ENCODE measurements around the gene CCDC167.
A peak's percentile ranks its signal among the peaks of the same experiment; 100 is the strongest.

Gene CCDC167

DNA sequence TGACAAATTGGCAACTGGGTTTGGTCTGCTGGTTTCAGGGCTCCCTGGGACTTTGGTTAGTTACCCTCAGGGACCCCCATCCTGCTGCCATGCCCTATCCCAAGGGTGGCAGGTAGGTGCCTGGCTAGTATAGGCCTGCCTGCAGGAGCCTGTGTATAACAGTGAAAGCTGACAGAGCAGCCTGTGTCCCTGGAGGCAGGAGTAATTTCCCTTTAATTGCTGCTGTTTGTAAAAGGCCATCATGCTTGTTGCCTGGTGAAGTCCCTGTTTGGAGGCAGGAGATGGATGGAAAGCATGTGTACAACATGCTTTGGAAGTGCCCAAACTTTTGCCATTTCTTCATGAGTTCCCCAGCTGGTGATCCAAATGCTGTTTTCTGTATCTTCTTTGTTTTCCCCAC is 36.6 kb downstream of the CCDC167 start:
- TF ChIP-seq GATA2 (IDR thresholded peaks at IDR 0.05; ENCODE audit: low read depth, low read length) (no peak), GATA3 (IDR thresholded peaks at IDR 0.05; ENCODE audit: low read depth, low read length) (no peak)

DNA sequence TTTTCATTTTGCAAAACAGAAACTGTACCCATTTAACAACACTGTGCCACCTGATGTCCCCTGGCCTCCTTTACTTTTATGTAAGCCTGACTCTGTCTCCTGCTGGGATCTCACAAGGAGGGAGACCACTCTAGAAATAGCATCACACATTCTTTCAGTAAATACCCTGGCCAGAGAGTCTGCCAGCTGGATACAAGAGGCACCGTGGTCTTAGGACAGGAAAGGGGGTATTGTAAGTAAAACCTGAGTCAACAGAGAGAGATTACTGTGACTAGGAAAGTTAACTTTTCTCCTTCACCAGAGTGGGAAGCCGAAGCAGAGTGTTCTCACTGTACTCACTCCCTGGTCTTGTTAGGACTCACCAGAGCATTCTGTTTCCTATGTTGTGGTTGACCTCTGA is 38.9 kb downstream of the CCDC167 start:
- TF ChIP-seq GATA3 (IDR thresholded peaks at IDR 0.05; ENCODE audit: low read depth, low read length) (no peak), GATA2 (IDR thresholded peaks at IDR 0.05; ENCODE audit: low read depth, low read length) (no peak)

DNA sequence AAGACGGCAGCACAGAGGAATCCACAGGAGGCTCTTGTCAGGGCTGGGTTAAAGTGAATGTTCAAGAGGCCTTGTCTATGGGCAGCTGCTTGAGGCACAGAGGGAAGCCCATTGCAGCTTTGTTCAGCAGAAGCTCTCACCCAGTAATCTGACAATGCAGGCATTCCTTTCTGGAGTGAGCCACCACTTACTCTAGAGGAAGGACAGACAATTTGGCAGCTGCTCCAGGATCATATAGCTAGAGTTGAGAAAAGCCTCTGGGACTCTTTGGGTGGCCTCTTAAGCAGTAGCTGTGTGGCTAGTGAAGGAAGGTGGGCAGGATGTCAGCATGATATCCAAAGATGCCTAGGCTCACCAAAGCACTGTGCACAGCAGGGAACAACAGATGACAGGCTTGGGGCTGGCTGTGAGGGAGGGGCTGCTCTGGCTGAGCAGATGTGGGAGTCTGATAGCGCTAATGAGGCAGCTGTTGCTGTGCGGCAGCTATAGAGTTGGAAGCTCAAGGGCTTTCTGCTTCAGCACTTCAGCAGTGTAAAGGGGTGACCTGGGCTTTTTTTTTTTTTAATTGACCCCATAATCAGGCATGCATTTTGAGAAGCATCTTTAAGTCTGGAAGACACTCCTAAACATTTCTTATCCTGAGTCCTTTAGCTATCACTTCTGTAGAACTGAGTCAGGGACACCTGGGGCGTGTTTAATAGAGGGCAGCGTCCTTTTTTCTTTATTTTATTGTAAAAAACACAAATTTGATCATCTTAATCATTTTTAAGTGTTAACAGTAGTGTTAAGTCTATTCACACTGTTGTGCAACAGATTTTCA is 39.5 kb downstream of the CCDC167 start:
- TF ChIP-seq GATA3 (IDR thresholded peaks at IDR 0.05; ENCODE audit: low read depth, low read length) (peak; percentile 98), GATA2 (IDR thresholded peaks at IDR 0.05; ENCODE audit: low read depth, low read length) (peak; percentile 100)

DNA sequence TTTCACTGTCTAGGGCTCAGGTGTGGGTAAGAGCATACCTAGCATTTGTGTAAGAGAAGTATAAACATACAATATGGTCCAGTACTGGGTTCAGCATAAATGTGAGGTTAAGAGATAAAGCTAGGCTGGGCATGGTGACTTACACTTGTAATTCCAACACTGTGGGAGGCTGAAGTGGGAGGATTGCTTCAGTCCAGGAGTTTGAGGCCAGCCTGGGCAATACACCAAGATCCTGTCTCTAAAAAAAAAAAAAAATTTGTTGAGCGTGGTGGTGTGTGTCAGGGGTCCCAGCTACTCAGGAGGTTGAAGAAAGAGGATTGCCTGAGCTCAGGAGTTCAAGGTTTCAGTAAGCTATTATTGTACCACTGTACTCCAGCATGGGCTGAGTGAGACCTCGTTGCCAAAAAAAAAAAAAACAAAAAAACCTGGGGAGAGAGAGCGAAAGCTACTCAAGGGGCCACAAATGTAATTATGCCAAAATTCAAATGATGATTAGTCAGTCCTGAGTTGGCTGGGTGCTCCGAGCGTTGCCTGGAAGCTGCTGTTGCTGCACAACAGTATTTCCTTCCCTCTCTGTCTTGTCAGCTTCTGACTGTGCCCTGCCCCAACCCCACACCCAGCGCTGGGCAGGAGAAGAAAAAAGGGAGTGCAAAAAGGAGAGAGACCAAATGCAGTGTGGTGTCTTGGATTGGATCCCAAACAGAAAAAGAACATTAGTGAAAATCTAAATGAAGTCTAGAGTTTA is 42.7 kb downstream of the CCDC167 start:
- TF ChIP-seq GATA2 (IDR thresholded peaks at IDR 0.05; ENCODE audit: low read depth, low read length): no peak
- TF ChIP-seq GATA3 (IDR thresholded peaks at IDR 0.05; ENCODE audit: low read depth, low read length): no peak

- TF ChIP-seq GATA2 (IDR thresholded peaks at IDR 0.05; ENCODE audit: low read depth, low read length): no peak
- no peak for TF ChIP-seq GATA3 (IDR thresholded peaks at IDR 0.05; ENCODE audit: low read depth, low read length)
Measured at GRCh38 chr6:37456126-37456525, 43.6 kb downstream of the CCDC167 start.

DNA sequence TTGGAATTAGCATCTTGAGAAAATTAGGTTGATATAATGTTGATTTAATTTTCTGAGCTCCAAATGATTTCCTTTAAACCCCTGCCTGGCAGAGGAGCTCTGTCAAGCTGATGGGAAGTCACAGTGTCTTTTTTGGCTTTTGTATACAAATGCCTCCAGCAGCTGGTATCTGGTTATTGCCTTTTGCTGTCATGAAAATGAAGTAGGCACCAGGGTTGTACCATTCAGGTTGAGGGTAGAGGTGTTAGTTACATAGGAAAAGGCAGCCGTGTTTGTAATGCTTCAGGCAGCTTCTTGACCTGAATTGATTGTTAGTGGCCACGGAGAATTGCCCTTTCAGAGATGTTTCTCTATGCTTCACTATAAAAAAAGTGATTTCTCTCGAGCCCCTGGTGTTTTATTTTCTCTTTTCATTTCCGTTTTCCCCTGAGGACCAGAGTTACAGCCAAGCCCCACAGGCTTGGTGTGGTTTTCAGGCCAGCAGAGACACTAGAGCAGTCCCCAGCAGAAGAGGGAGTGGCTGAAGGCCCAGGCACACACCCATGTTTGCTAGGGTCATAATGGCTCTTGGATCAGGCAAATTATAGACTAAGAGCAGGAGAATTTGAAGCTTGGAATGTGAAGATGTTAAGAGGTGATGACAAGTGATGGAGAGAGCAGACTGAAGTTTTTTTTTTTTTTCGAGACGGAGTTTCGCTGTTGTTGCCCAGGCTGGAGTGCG is 45.1 kb downstream of the CCDC167 start:
- no peak for TF ChIP-seq GATA2 (IDR thresholded peaks at IDR 0.05; ENCODE audit: low read depth, low read length)
- no peak for TF ChIP-seq GATA3 (IDR thresholded peaks at IDR 0.05; ENCODE audit: low read depth, low read length)

DNA sequence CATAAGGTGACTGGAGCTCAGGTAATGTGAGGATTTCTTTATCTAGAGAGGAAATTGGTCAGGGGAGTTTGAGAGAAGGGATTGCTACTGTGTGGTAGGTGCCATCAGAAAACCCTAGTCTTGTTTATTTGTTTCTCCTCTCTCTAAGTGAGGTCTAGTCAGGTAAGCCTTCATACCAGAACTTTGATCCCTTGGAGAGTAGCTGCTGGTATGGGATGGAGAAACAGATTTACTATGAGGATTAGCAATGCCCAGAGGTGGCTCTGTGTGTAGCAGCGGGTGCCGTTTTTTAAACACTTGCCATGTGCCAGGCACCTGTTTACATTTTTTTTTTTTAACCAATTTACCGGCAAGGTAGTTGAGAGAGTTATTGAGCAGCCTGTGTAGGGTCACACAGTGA is 47.2 kb downstream of the CCDC167 start:
- no peak for TF ChIP-seq GATA2 (IDR thresholded peaks at IDR 0.05; ENCODE audit: low read depth, low read length)
- no peak for TF ChIP-seq GATA3 (IDR thresholded peaks at IDR 0.05; ENCODE audit: low read depth, low read length)

GRCh38 chr6:37451441-37452193 is 48.1 kb downstream of the CCDC167 start:
- TF ChIP-seq GATA2 (IDR thresholded peaks at IDR 0.05; ENCODE audit: low read depth, low read length): peak; percentile 30; the same call in 1 of the 2 replicates
- TF ChIP-seq GATA3 (IDR thresholded peaks at IDR 0.05; ENCODE audit: low read depth, low read length): no peak

- TF ChIP-seq GATA2 (IDR thresholded peaks at IDR 0.05; ENCODE audit: low read depth, low read length) (no peak), GATA3 (IDR thresholded peaks at IDR 0.05; ENCODE audit: low read depth, low read length) (no peak)
Measured at GRCh38 chr6:37449984-37450383, 49.7 kb downstream of the CCDC167 start.

DNA sequence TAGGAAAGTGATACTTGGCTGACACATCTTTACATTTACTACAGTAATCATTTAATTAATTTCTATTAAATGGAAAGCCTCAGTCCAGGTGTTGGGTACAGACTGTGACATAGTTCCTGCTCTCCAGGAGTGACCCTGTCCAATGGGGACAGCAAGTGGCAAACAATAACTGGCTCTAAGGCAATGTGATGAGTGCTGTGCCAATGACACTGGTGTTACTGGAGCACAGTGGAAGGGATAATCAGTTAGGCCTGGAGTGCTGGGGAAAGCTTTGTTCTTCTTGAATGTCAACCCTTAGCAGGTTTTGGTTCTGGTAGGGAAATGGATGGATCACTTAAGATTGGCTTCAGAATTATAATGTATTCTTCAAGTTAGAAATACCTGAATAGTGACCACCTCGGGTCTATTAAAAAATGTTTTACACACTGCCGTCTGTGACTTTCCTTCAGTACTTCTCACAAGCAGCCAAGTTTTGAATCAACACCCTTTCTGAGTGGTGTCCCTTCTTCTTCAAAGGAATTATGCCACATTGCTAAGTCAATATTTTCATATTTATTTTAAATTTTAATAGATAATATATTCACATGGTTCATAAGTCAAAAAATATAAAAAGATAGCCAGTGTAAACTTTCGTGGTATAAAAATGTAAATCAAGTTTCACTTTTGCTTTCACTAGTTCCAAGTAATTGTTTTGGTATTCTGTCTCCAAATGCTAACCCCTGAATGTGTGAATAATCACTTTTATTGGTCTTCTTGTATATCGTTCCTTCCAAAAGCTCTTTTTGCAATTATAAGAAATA is 57.1 kb downstream of the CCDC167 start:
- TF ChIP-seq GATA3 (IDR thresholded peaks at IDR 0.05; ENCODE audit: low read depth, low read length) (no peak), GATA2 (IDR thresholded peaks at IDR 0.05; ENCODE audit: low read depth, low read length) (no peak)

DNA sequence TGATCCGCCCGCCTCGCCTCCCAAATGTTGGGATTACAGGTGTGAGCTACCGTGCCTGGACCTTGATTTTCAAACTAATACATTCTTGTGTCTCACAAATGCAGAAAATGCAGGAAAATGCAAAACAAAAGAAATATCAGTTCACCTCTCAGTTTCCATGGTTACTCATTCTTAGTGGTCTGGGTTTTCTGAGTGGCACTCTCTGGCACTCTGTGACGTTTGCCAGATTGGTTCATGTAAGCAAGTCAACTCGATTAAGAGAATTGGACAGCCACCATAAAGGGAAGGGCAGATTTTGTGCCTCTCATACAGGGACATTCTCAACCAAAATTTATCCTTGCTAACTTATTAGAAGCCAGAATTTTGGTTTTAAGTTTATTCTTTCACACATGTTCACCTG is 58.0 kb downstream of the CCDC167 start:
- TF ChIP-seq GATA2 (IDR thresholded peaks at IDR 0.05; ENCODE audit: low read depth, low read length) (no peak), GATA3 (IDR thresholded peaks at IDR 0.05; ENCODE audit: low read depth, low read length) (no peak)

GRCh38 chr6:37438930-37439329 is 60.8 kb downstream of the CCDC167 start:
- TF ChIP-seq GATA3 (IDR thresholded peaks at IDR 0.05; ENCODE audit: low read depth, low read length) (no peak), GATA2 (IDR thresholded peaks at IDR 0.05; ENCODE audit: low read depth, low read length) (no peak)

DNA sequence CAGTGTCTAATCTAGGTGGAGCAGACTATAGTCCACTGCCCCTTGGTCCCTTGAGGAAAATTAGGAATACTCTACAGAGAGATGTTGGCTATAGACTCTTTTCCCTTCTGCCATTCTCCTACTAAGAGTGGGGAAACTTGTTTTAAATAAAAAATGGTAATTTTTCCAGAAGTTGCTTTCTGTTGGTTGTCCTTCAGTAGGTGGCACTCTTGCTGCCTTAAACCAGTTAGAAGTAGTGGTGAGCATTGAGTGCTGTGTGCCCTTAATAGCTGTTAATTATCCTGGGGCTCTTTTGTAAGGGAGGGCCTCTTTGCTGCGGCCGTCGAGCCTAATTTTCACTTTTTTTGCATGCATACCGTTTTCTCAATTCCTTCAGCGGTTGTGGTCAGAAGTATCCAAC is 63.9 kb downstream of the CCDC167 start:
- no peak for TF ChIP-seq GATA2 (IDR thresholded peaks at IDR 0.05; ENCODE audit: low read depth, low read length)
- TF ChIP-seq GATA3 (IDR thresholded peaks at IDR 0.05; ENCODE audit: low read depth, low read length): no peak
